ENCODE results near the gene RSBN1L.

- TF ChIP-seq FOSL2 (IDR thresholded peaks at IDR 0.05; ENCODE audit: borderline replicate concordance, low read depth): no peak
- no peak for TF ChIP-seq CTCF (IDR thresholded peaks at IDR 0.05)
- no peak for TF ChIP-seq EZH2phosphoT487 (IDR thresholded peaks at IDR 0.05; ENCODE audit: borderline replicate concordance, low read depth)
These were observed 37.3 kb upstream of the RSBN1L start for GRCh38 chr7:77658928-77659327.
